ENCODE results near the gene ZNF827. TPM values are rescaled to one million over a fixed set of nuclear protein-coding genes. Genes with fewer than 3 reads are reported as not detected.

Gene ZNF827
- total and polyA plus RNA-seq, 2 of the 8 experiments (the other 6 are each of a cell fraction or from before 2014, with no cell fraction given), result 25.3 to 26.2 TPM

DNA sequence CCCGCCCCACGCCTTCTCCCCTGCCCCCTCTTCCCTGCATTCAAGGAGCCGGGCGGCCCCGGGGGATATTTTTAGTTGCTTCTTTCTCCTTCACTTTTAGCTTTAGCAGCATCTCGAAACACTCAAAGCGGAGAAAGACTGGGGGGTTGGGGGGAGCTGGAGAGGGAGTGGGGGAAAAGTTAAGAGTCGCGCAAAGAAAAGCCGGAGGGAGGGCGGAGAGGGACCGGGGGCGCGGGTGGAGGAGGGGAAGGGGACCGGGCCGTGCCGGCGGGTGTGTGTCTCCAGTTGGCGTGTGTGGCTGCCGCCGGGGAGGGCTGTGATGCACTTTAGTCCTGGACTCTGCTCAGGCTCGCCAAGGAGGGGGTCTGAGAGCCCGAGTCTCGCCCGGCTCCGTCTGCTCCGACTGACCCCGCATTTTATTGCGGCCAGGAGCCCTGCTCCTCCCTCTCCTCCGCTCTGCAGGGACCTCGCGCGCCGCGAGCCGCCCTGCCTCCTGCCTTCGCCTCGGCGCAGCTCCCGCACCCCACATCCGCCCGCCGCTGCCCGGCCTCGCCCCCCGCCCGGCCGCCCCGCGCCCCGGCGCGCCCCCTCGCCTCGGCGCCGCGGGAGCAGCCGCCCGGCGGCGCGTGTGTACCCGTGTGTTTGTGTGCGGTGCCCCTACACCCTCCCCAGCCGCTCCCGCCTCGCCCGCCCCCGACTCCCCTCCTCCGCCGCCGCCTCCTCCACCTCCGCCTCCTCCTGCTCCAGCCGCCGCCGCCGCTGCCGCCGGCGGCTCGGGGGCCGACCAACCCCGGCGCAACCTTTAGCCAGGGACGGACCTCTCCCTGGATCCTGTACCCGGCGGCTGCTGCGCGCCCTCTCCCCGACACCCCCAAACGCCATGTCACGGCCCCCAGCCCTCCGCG lies 1.4 kb downstream of the ZNF827 start (continued):
- TF ChIP-seq KDM1A (IDR thresholded peaks at IDR 0.05; ENCODE audit: borderline replicate concordance, low read length) (no peak), NRF1 (IDR thresholded peaks at IDR 0.05; ENCODE audit: low read depth, low read length) (no peak), RFX5 (IDR thresholded peaks at IDR 0.05; ENCODE audit: borderline replicate concordance, low read depth, low read length) (no peak), MAFK (IDR thresholded peaks at IDR 0.05; ENCODE audit: low read depth, low read length) (no peak), KDM4A (IDR thresholded peaks at IDR 0.05; ENCODE audit: low read depth, low read length, severe bottlenecking) (peak; percentile 21)
- TF ChIP-seq, protein P1, sequence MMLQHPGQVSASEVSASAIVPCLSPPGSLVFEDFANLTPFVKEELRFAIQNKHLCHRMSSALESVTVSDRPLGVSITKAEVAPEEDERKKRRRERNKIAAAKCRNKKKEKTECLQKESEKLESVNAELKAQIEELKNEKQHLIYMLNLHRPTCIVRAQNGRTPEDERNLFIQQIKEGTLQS (IDR thresholded peaks at IDR 0.05; ENCODE audit: insufficient read depth, low read depth, low read length), result no peak

Data from H1 (cell line).